GM12878 (cell line): ENCODE data around the gene DDX42. TPM values are rescaled to one million over a fixed set of nuclear protein-coding genes. Genes with fewer than 3 reads are reported as not detected.

Experiments used
- ATAC-seq: fragments of 200-7000 bp; cut with Tn5 transposase; 3 replicates; pipeline ENCODE4 v1.9.1; 2020; ENCODE audit warnings: mild to moderate bottlenecking, moderate library complexity
- BruUV-seq: library from RNA; stranded (reverse); fragments of 400-500 nt; replicated peaks from 2 replicates; lab custom pipeline; 2021; lab: Mats Ljungman, UMichigan
- CTCF ChIA-PET: fragments of 300-600 bp; sonication (Branson Sonifier 250); formaldehyde crosslinking; extraction: SDS; loops from one replicate; lab custom pipeline; 2021; ENCODE audit warnings: inconsistent platforms; lab: Yijun Ruan, JAX
- POLR2A ChIA-PET: fragments of 350-600 bp; formaldehyde crosslinking; extraction: SDS; loops from one replicate; lab custom pipeline; 2021; ENCODE audit warnings: inconsistent platforms; lab: Charles Lee
- RAD21 ChIA-PET: fragments of 300-600 bp; sonication (Branson Sonifier 250); formaldehyde crosslinking; loops from one replicate; lab custom pipeline; 2023; ENCODE audit warnings: antibody characterized with exemption; ENCODE audit not compliant: unreplicated experiment; lab: Charles Lee
- SMC1A ChIA-PET: fragments of 300-600 bp; sonication (Branson Sonifier 250); formaldehyde crosslinking; loops from one replicate; lab custom pipeline; 2023; ENCODE audit not compliant: unreplicated experiment, uncharacterized antibody; lab: Charles Lee
- DNase-seq: peaks from one replicate; pipeline ENCODE4 v3.0.0-alpha.2; 2011; ENCODE audit warnings: low read depth, low spot score
- FAIRE-seq: peaks from 3 replicates; lab custom pipeline; 2011; peaks lifted over from hg19 to GRCh38; lab: Jason Lieb, UNC
- H2AFZ ChIP-seq: 2 replicates; pipeline ENCODE4 v1.6.0; 2011; ENCODE audit warnings: low read depth, low read length, control low read depth; ENCODE audit not compliant: control insufficient read depth
- H3K27ac ChIP-seq: 2 replicates; pipeline ENCODE4 v1.5.1; 2011; ENCODE audit warnings: control low read depth; ENCODE audit not compliant: control insufficient read depth, insufficient read depth
- H3K27me3 ChIP-seq, 2 experiments: replicated peaks in 1 of 2; 2 replicates each; pipeline versions ENCODE4 v1.6.0 to v1.6.1; 2011; ENCODE audit warnings: low read length in 1 of 2; ENCODE audit not compliant: control insufficient read depth in 2 of 2, insufficient read depth in 2 of 2
- H3K36me3 ChIP-seq, 2 experiments: 2 replicates each; pipeline ENCODE4 v1.5.1; 2011; ENCODE audit warnings: low read length in 1 of 2; ENCODE audit not compliant: control insufficient read depth in 2 of 2, insufficient read depth in 2 of 2
- H3K4me1 ChIP-seq: 2 replicates; pipeline ENCODE4 v1.6.1; 2011; ENCODE audit warnings: mild to moderate bottlenecking, low read length, moderate library complexity, mixed read lengths; ENCODE audit not compliant: control insufficient read depth, insufficient read depth
- H3K4me2 ChIP-seq: 2 replicates; pipeline ENCODE4 v1.6.0; 2011; ENCODE audit warnings: control low read depth; ENCODE audit not compliant: control insufficient read depth, insufficient read depth
- H3K4me3 ChIP-seq: fragments of 200-600 bp; sonication (generic); 2 replicates; pipeline ENCODE4 v1.5.1; 2016
- H3K79me2 ChIP-seq: 2 replicates; pipeline ENCODE4 v1.6.0; 2011; ENCODE audit warnings: low read length; ENCODE audit not compliant: control insufficient read depth, insufficient read depth
- H3K9ac ChIP-seq: 2 replicates; pipeline ENCODE4 v1.8.0; 2011; ENCODE audit warnings: low read length, control low read depth, mixed read lengths; ENCODE audit not compliant: control insufficient read depth, insufficient read depth
- H3K9me3 ChIP-seq: replicated peaks from 3 replicates; pipeline ENCODE4 v1.5.1; 2011; ENCODE audit warnings: mild to moderate bottlenecking, low read length; ENCODE audit not compliant: control insufficient read depth, insufficient read depth
- H4K20me1 ChIP-seq: 2 replicates; pipeline ENCODE4 v1.6.0; 2011; ENCODE audit not compliant: control insufficient read depth, insufficient read depth
- CBFB ChIP-seq: IDR thresholded peaks from 2 replicates; pipeline ENCODE4 v1.6.1; 2016; ENCODE audit warnings: antibody characterized with exemption, low read depth
- CEBPB ChIP-seq, 2 experiments: fragments of 150-350 bp in 1 of 2; IDR thresholded peaks; 2 replicates each; pipeline ENCODE4 v1.6.1; 2012 to 2014; ENCODE audit warnings: low read depth in 2 of 2, low read length in 2 of 2, borderline replicate concordance in 1 of 2, inconsistent platforms in 1 of 2
- CEBPZ ChIP-seq: fragments of 150-350 bp; IDR thresholded peaks from 2 replicates; pipeline ENCODE4 v1.6.1; 2016; ENCODE audit warnings: low read depth, low read length
- CTCF ChIP-seq, 3 experiments: IDR thresholded peaks in 2 of 3; conservative IDR thresholded peaks in 1 of 3; 2 replicates each; pipeline ENCODE4 v1.5.1; 2011; ENCODE audit warnings: low read depth in 3 of 3, low read length in 3 of 3, mild to moderate bottlenecking in 3 of 3, control low read depth in 2 of 3, moderate library complexity in 2 of 3, inconsistent platforms in 1 of 3, mixed read lengths in 1 of 3; ENCODE audit not compliant: control insufficient read depth in 2 of 3, insufficient read depth in 1 of 3; ENCODE audit errors: extremely low read depth in 1 of 3
- EZH2 ChIP-seq: IDR thresholded peaks from 2 replicates; pipeline ENCODE4 v1.6.1; 2012; ENCODE audit warnings: low read depth, mild to moderate bottlenecking, control low read depth, inconsistent platforms, low read length, borderline replicate concordance; ENCODE audit not compliant: control insufficient read depth
- FOS ChIP-seq: IDR thresholded peaks from 3 replicates; pipeline ENCODE4 v1.6.1; 2011; ENCODE audit warnings: borderline replicate concordance; ENCODE audit not compliant: insufficient read length; ENCODE audit errors: extremely low read depth
- HDGF ChIP-seq: fragments of 450-650 bp; IDR thresholded peaks from 2 replicates; pipeline ENCODE4 v1.6.1; 2016; ENCODE audit warnings: antibody characterized with exemption
- JUNB ChIP-seq: IDR thresholded peaks from 2 replicates; pipeline ENCODE4 v1.6.1; 2016; ENCODE audit warnings: antibody characterized with exemption, mild to moderate bottlenecking
- MYB ChIP-seq: fragments of 150-350 bp; IDR thresholded peaks from 2 replicates; pipeline ENCODE4 v1.6.1; 2014; ENCODE audit warnings: mild to moderate bottlenecking, low read depth, low read length, borderline replicate concordance
- POLR2AphosphoS5 ChIP-seq: IDR thresholded peaks from 2 replicates; pipeline ENCODE4 v1.6.1; 2011; ENCODE audit warnings: mild to moderate bottlenecking, low read length, inconsistent platforms
- RAD51 ChIP-seq: fragments of 450-650 bp; IDR thresholded peaks from 2 replicates; pipeline ENCODE4 v1.6.1; 2016; ENCODE audit warnings: moderate library complexity, mild to moderate bottlenecking, inconsistent platforms
- SP1 ChIP-seq: IDR thresholded peaks from one replicate; pipeline ENCODE4 v1.6.1; 2011; ENCODE audit warnings: low read depth, low read length
- WRNIP1 ChIP-seq: IDR thresholded peaks from 2 replicates; pipeline ENCODE4 v1.6.1; 2011; ENCODE audit warnings: low read depth, low read length, improper control_type of control experiment, borderline replicate concordance
- WGBS: methylation state at CpG from one replicate; pipeline ENCODE4 v1.1.6; 2016; ENCODE audit warnings: low lambda C conversion rate; ENCODE audit not compliant: insufficient replicate concordance, insufficient coverage; ENCODE audit errors: missing lambda C conversion rate; 5-methylcytosine and 5-hydroxymethylcytosine counted together
- in situ Hi-C: fragments of 300-500 bp; cut with MboI; formaldehyde crosslinking; loops from 9 replicates; pipeline ENCODE4 v1.14.3; 2018; ENCODE audit warnings: mixed read lengths
- intact Hi-C: fragments of 100-400 bp; cut with micrococcal nuclease; formaldehyde crosslinking; loops from one replicate; pipeline ENCODE4 v1.14.2; 2022; ENCODE audit not compliant: unreplicated experiment
- polyA plus RNA-seq, 11 experiments: library from polyadenylated mRNA; depleted of rRNA in 4 of 11; unstranded in 6 of 11; stranded (reverse) in 5 of 11; fragments of >200 nt; fragmentation: Nextera tagmentation in 4 of 11; fragmentation: Illumina TruSeq in 1 of 11; extraction: Ambion mirVana in 4 of 11; extraction: Trizol in 1 of 11; gene quantifications; 1 replicate in 1 of 11; 2 replicates in 10 of 11; pipeline versions ENCODE4 v1.2.1 to v1.2.3, GENCODE V29; 2011 to 2016; ENCODE audit warnings: inconsistent platforms in 2 of 11, missing spikeins in 2 of 11, low read depth in 1 of 11
- total RNA-seq, 4 experiments: library from RNA; depleted of rRNA in 3 of 4; stranded (reverse); fragments of >200 nt in 3 of 4; fragmentation: Illumina TruSeq in 1 of 4; extraction: Trizol in 1 of 4; gene quantifications; 2 replicates each; pipeline versions ENCODE4 v1.2.1 to v1.2.3, GENCODE V29; 2013 to 2021
- TF ChIP-seq, protein P1 (sequence below): fragments of 450-650 bp; IDR thresholded peaks from 2 replicates; pipeline ENCODE4 v1.6.1; 2017; ENCODE audit warnings: antibody characterized with exemption, mild to moderate bottlenecking, moderate library complexity

DDX42 gene
- total and polyA plus RNA-seq, 10 of the 15 experiments (the other 5 are each of a cell fraction or from before 2014, with no cell fraction given): 14.6 to 147 (median 65.3) TPM

GRCh38 chr17:63752707-63753106 is 21.3 kb upstream of the DDX42 start (continued):
- TF ChIP-seq CEBPZ (no peak), FOS (no peak)

- intact Hi-C loops: no loop called here
- no peaks in the 10 kb centered on the region for H4K20me1 ChIP-seq
- no peaks in the 10 kb centered on the region for H3K79me2 ChIP-seq
- no peak for ATAC-seq
- ChIA-PET POLR2A (no interaction called here), RAD21 (interaction anchor here (1.1 kb wide), 1 partner anchor 11 kb away, joined by 3 read pairs; no protein-coding TSS in a partner anchor), CTCF (no interaction called here), SMC1A (interaction anchor here (0.5 to 1.2 kb wide), 2 partner anchors 12 to 31 kb away, joined by 3 to 4 read pairs; no protein-coding TSS in a partner anchor)
- FAIRE-seq: peak; percentile 47
- no peak for DNase-seq
- H3K27ac ChIP-seq: no peak overlapping the region
- peaks cover 4% of the 10 kb centered on the region; the same call in 1 of the 2 replicates for H3K4me1 ChIP-seq
- in situ Hi-C loops: no loop called here
- no peak overlapping the region for H3K4me3 ChIP-seq
- no peak overlapping the region for H2AFZ ChIP-seq
- no peak overlapping the region for H3K4me2 ChIP-seq
- no peak overlapping the region for H3K9ac ChIP-seq
- WGBS: 100% methylated on average over 1 of the region's 1 CpG
- no TSS peak for BruUV-seq
- no peak for TF ChIP-seq CTCF (IDR thresholded peaks at IDR 0.05 in 2 of 3, conservative IDR thresholded peaks at IDR 0.05 in 1 of 3; ENCODE audit: control insufficient read depth in 2 of 3, extremely low read depth in 1 of 3, insufficient read depth in 1 of 3, low read depth in 3 of 3, low read length in 3 of 3)
- no peak for TF ChIP-seq WRNIP1
- no peak for TF ChIP-seq CBFB
- no peak for TF ChIP-seq HDGF
- no peak for TF ChIP-seq RAD51
- no peak for TF ChIP-seq EZH2
- TF ChIP-seq, protein P1, sequence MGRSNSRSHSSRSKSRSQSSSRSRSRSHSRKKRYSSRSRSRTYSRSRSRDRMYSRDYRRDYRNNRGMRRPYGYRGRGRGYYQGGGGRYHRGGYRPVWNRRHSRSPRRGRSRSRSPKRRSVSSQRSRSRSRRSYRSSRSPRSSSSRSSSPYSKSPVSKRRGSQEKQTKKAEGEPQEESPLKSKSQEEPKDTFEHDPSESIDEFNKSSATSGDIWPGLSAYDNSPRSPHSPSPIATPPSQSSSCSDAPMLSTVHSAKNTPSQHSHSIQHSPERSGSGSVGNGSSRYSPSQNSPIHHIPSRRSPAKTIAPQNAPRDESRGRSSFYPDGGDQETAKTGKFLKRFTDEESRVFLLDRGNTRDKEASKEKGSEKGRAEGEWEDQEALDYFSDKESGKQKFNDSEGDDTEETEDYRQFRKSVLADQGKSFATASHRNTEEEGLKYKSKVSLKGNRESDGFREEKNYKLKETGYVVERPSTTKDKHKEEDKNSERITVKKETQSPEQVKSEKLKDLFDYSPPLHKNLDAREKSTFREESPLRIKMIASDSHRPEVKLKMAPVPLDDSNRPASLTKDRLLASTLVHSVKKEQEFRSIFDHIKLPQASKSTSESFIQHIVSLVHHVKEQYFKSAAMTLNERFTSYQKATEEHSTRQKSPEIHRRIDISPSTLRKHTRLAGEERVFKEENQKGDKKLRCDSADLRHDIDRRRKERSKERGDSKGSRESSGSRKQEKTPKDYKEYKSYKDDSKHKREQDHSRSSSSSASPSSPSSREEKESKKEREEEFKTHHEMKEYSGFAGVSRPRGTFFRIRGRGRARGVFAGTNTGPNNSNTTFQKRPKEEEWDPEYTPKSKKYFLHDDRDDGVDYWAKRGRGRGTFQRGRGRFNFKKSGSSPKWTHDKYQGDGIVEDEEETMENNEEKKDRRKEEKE: no peak
- no peak for TF ChIP-seq MYB
- TF ChIP-seq POLR2AphosphoS5: no peak
- TF ChIP-seq CEBPB (IDR thresholded peaks at IDR 0.05; ENCODE audit: borderline replicate concordance in 1 of 2, low read depth in 2 of 2, low read length in 2 of 2): no peak
- TF ChIP-seq JUNB: no peak
- no peak for TF ChIP-seq SP1
- peaks cover 6 to 30% of the 10 kb centered on the region in 2 experiments for H3K36me3 ChIP-seq
- no peaks in the 10 kb centered on the region for H3K27me3 ChIP-seq
- H3K9me3 ChIP-seq: no peaks in the 10 kb centered on the region
These were observed 20.8 kb upstream of the DDX42 start for GRCh38 chr17:63753215-63753614.
